Stimulated activated CD4-positive, alpha-beta T cell treated with anti-CD3 and anti-CD28 coated beads, TNF-alpha, amount 100 ng/mL, for 48 hours (primary cell): ENCODE measurements around the gene DNAH6.
"Not testable (repeated sequence)": the region's sequence is repeated elsewhere in the genome, so short reads cannot be mapped to it uniquely, and the experiment has no call there.

ENCODE experiments used
- DNase-seq, 3 donors: peaks; one replicate each; pipeline ENCODE4 v3.0.0-alpha.2; 2020; ENCODE audit warnings: low read depth in 3 of 3

The DNAH6 gene

GRCh38 chr2:84838434-84839145 lies 322.3 kb downstream of the DNAH6 start:
- DNase-seq, result no peak

GRCh38 chr2:84839851-84840250 lies 323.6 kb downstream of the DNAH6 start:
- no peak for DNase-seq

GRCh38 chr2:84840306-84840705 lies 324.0 kb downstream of the DNAH6 start:
- DNase-seq, result no peak

GRCh38 chr2:84841577-84841976 lies 325.3 kb downstream of the DNAH6 start:
- DNase-seq, result no peak

GRCh38 chr2:84844141-84844540 lies 327.8 kb downstream of the DNAH6 start:
- DNase-seq, result no peak

- DNase-seq, result no peak
Observed at GRCh38 chr2:84846041-84846663, 329.9 kb downstream of the DNAH6 start.

GRCh38 chr2:84846741-84847142 lies 330.4 kb downstream of the DNAH6 start:
- no peak for DNase-seq

- DNase-seq, result no peak
Observed at GRCh38 chr2:84847326-84848050, 331.2 kb downstream of the DNAH6 start.

GRCh38 chr2:84849271-84849952 lies 333.1 kb downstream of the DNAH6 start:
- DNase-seq, result peak in 1 of 3 donors; percentile 23

- no peak for DNase-seq
Observed at GRCh38 chr2:84850471-84850870, 334.2 kb downstream of the DNAH6 start.

GRCh38 chr2:84851876-84852275 lies 335.6 kb downstream of the DNAH6 start:
- DNase-seq, result no peak

GRCh38 chr2:84854850-84855249 lies 338.6 kb downstream of the DNAH6 start:
- no peak for DNase-seq

GRCh38 chr2:84855731-84856130 lies 339.4 kb downstream of the DNAH6 start:
- DNase-seq, result no peak

GRCh38 chr2:84856787-84857186 lies 340.5 kb downstream of the DNAH6 start:
- peak in 2 of 3 donors; percentile 50 to 52 for DNase-seq

GRCh38 chr2:84857566-84857965 lies 341.3 kb downstream of the DNAH6 start:
- no peak for DNase-seq

- no peak for DNase-seq
Observed at GRCh38 chr2:84858123-84858522, 341.8 kb downstream of the DNAH6 start.

- no peak for DNase-seq
Observed at GRCh38 chr2:84858937-84859336, 342.6 kb downstream of the DNAH6 start.

GRCh38 chr2:84861539-84861938 lies 345.2 kb downstream of the DNAH6 start:
- DNase-seq, result no peak

- no peak for DNase-seq
Observed at GRCh38 chr2:84862006-84862405, 345.7 kb downstream of the DNAH6 start.

- no peak for DNase-seq
Observed at GRCh38 chr2:84865181-84865783, 349.0 kb downstream of the DNAH6 start.

- no peak for DNase-seq
Observed at GRCh38 chr2:84866122-84866521, 349.8 kb downstream of the DNAH6 start.

- not testable (repeated sequence) for DNase-seq
Observed at GRCh38 chr2:84868327-84868726, 352.0 kb downstream of the DNAH6 start.
